HG03432 (cell line): ENCODE data around the gene ZNF630.
"Not testable (repeated sequence)": the region's sequence is repeated elsewhere in the genome, so short reads cannot be mapped to it uniquely, and the experiment has no call there.

ENCODE experiments used
- ATAC-seq: cut with Tn5 transposase; IDR thresholded peaks from one replicate; pipeline ENCODE4 v1.9.1; 2021; ENCODE audit warnings: mild to moderate bottlenecking, moderate library complexity; ENCODE audit not compliant: unreplicated experiment

ZNF630 gene

GRCh38 chrX:48030237-48030636, 41.2 kb downstream of the ZNF630 start:
- ATAC-seq = no peak

- no peak for ATAC-seq
These were observed 43.3 kb downstream of the ZNF630 start for GRCh38 chrX:48028091-48028490.

DNA sequence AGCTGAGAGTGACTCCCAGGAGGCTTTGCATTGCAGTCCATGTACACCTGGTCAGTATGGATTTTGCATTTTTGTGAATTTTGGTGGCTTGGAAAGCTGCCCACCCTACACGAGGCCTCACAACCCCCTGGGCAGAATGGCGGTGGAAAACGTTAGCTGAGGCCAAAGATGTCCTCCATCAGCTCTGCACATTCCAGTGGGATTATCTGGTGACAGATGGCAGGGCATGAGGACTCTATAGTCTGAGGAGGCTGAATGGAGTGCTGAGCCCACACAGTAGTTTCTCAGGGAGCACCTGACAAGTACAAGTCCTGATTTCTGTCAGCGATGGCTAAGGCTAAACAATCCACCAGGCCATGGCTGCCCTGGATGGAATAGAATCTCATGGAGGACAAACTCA, 43.9 kb downstream of the ZNF630 start:
- not testable (repeated sequence) for ATAC-seq

DNA sequence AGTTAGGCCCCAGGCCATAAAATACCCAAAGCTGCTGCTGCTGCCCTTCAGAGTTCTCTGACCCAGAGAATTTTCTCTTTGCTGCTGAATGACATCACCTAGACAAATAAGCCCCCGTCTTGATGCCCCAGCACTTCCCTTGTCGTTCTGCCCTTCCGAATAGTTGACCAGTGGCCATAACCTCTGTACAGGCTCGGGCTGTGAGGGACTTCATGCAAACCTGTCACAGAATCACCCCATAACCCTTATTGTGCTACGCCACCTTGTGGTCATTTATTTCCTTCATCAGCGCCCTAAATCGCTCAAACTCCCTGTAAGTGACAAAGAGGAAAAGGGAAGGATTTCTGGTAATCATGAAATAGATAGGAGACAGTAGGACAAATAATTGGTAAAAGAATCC, 45.9 kb downstream of the ZNF630 start:
- no peak for ATAC-seq

GRCh38 chrX:48022738-48023137, 48.7 kb downstream of the ZNF630 start:
- ATAC-seq = no peak

- ATAC-seq = no peak
These were observed 49.3 kb downstream of the ZNF630 start for GRCh38 chrX:48022100-48022499.

DNA sequence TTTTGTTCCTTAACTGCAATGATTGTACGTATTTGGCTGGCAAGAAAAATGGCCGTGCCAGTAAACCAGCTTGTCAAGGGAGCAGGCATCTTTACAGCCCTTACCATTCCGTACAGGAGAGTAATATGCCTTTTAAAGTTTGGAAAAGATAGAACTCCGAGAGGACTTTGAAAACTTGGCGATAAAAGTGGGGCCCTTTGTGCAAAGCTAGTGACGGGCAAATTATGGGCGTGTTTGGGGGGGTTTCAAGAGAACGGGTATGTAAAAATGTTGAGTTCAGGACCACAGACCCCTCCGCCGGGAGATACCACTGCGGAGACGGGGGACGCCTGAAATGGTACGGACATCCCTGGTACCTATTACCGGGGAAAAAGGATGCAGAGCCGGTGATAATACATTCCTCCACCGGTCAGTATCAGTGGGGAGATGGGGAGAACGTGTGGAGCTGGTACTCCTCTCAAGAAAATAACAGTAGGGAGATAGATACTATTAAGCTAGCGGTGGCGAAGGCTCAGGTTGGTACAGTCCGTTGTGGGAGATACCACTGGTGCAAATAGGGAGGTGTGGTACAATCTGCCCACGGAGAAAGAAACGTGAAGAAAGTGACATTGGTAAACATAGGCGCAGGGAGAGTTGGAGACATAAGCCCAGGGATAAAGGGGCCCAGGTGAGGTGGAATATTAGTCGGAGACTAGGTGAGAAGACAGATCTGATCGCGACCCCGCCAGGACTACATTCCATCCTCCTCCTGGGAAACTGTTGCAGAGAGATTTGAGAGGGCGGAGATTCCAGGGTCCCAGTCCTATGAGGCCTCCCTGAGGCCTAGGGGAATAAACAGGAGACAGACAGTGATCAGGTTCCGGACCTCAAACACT, 50.2 kb downstream of the ZNF630 start:
- peak; percentile 74 for ATAC-seq

- ATAC-seq = not testable (repeated sequence)
These were observed 51.0 kb downstream of the ZNF630 start for GRCh38 chrX:48020472-48020871.

GRCh38 chrX:48019892-48020291, 51.5 kb downstream of the ZNF630 start:
- ATAC-seq = not testable (repeated sequence)

DNA sequence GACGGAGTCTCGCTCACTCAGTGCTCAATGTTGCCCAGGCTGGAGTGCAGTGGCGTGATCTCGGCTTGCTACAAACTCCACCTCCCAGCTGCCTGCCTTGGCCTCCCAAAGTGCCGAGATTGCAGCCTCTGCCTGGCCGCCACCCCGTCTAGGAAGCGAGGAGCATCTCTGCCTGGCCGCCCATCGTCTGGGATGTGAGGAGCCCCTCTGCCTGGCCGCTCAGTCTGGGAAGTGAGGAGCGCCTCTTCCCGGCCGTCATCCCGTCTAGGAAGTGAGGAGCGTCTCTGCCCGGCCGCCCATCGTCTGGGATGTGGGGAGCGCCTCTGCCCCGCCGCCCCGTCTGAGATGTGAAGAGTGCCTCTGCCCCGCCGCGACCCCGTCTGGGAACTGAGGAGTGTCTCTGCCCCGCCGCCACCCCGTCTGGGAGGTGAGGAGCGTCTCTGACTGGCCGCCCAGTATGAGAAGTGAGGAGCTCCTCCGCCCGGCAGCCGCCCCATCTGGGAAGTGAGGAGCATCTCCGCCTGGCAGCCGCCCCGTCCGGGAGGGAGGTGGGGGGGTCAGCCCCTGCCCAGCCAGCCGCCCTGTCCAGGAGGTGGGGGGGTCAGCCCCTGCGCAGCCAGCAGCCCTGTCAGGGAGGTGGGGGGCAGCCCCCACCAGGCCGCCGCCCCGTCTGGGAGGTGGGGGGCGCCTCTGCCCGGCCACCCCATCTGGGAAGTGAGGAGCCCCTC, 54.7 kb downstream of the ZNF630 start:
- ATAC-seq = not testable (repeated sequence)

GRCh38 chrX:48009445-48009960, 61.9 kb downstream of the ZNF630 start:
- not testable (repeated sequence) for ATAC-seq
